ENCODE data around the gene IGSF9.

DNA sequence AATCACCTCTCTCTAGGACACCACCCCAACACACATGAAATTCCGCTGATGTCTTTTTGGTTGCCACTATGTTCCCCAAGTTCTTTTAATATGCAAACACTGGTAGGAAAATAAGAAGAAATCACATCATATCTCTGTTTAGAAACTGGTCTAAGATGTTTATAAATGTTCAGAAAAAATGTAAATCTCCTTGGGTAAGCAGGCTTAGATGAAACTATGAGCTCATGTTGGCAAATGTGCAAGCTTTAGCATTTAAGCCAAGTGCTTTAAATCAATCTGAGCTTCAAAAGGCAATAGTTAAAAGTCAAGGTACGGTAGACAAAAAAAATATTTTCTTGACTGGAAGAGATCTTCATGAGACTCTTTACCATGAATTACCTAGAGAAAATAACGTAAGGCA is 33.8 kb upstream of the IGSF9 start:
- TF ChIP-seq, protein P1, sequence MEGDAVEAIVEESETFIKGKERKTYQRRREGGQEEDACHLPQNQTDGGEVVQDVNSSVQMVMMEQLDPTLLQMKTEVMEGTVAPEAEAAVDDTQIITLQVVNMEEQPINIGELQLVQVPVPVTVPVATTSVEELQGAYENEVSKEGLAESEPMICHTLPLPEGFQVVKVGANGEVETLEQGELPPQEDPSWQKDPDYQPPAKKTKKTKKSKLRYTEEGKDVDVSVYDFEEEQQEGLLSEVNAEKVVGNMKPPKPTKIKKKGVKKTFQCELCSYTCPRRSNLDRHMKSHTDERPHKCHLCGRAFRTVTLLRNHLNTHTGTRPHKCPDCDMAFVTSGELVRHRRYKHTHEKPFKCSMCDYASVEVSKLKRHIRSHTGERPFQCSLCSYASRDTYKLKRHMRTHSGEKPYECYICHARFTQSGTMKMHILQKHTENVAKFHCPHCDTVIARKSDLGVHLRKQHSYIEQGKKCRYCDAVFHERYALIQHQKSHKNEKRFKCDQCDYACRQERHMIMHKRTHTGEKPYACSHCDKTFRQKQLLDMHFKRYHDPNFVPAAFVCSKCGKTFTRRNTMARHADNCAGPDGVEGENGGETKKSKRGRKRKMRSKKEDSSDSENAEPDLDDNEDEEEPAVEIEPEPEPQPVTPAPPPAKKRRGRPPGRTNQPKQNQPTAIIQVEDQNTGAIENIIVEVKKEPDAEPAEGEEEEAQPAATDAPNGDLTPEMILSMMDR (IDR thresholded peaks at IDR 0.05; ENCODE audit: low read length), result no peak
- no peak for TF ChIP-seq EZH2 (optimal IDR thresholded peaks at IDR 0.05; ENCODE audit: low read depth, low read length)
- TF ChIP-seq EZH2phosphoT487 (IDR thresholded peaks at IDR 0.05; ENCODE audit: low read length), result no peak

All from MM.1S (cell line).